Upper lobe of right lung (tissue), 1 donor: Measurements from ENCODE around the gene DNAJC6. TPM values are rescaled to one million over a fixed set of nuclear protein-coding genes. Genes with fewer than 3 reads are reported as not detected.

Source experiments
- ATAC-seq: fragments of 200-7000 bp; cut with Tn5 transposase; one replicate; pipeline ENCODE4 v1.9.1; 2020; ENCODE audit warnings: mild to moderate bottlenecking, moderate library complexity
- DNase-seq: peaks from one replicate; pipeline ENCODE4 v3.0.0-alpha.2; 2020
- H3K27ac ChIP-seq: fragments of 200-600 bp; one replicate; pipeline ENCODE4 v1.8.0; 2022
- H3K27me3 ChIP-seq: fragments of 200-600 bp; one replicate; pipeline ENCODE4 v1.8.0; 2022; ENCODE audit warnings: mild to moderate bottlenecking
- H3K36me3 ChIP-seq: fragments of 200-600 bp; one replicate; pipeline ENCODE4 v1.8.0; 2022
- H3K4me1 ChIP-seq: fragments of 200-600 bp; one replicate; pipeline ENCODE4 v1.8.0; 2022
- H3K4me3 ChIP-seq: fragments of 200-600 bp; one replicate; pipeline ENCODE4 v1.8.0; 2022; ENCODE audit warnings: mild to moderate bottlenecking
- H3K9me3 ChIP-seq: fragments of 200-600 bp; one replicate; pipeline ENCODE4 v1.8.0; 2022
- CTCF ChIP-seq: fragments of 200-600 bp; IDR thresholded peaks from one replicate; pipeline ENCODE4 v1.8.0; 2022; ENCODE audit warnings: antibody characterized with exemption
- intact Hi-C: fragments of 100-400 bp; cut with DNase I; formaldehyde crosslinking; loops from one replicate; pipeline ENCODE4 v1.11.0; 2022
- total RNA-seq: library from RNA; stranded (reverse); fragmentation: NEBNext Ultra II Directional; extraction: Animal tissue kit (Norgen Biotek cat#: 25700); gene quantifications from one replicate; pipeline ENCODE4 v1.2.1, GENCODE V29; 2021
- donor health status: DM: no; HTN: yes; CAD: no; lungs with severe emphysema.

DNAJC6 gene
- total RNA-seq, 1 donor from 2014 or later: 6.6 TPM

GRCh38 chr1:65360648-65361047 is 51.3 kb downstream of the DNAJC6 start:
- Histone ChIP-seq H3K36me3 (no peaks in the 10 kb centered on the region), H3K27ac (no peak overlapping the region), H3K27me3 (no peaks in the 10 kb centered on the region), H3K4me3 (no peak overlapping the region), H3K9me3 (no peaks in the 10 kb centered on the region), H3K4me1 (no peaks in the 10 kb centered on the region)
- TF ChIP-seq CTCF: no peak
- DNase-seq (no peak), ATAC-seq (no peak)
- intact Hi-C loops: no loop called here

- Histone ChIP-seq H3K4me3 (no peak overlapping the region), H3K27ac (no peak overlapping the region), H3K27me3 (no peaks in the 10 kb centered on the region), H3K4me1 (no peaks in the 10 kb centered on the region), H3K9me3 (no peaks in the 10 kb centered on the region), H3K36me3 (no peaks in the 10 kb centered on the region)
- DNase-seq (no peak), ATAC-seq (peak; percentile 42)
- TF ChIP-seq CTCF: no peak
- intact Hi-C loops: no loop called here
Observed at GRCh38 chr1:65362545-65362944, 53.2 kb downstream of the DNAJC6 start.

GRCh38 chr1:65363484-65363883 is 54.1 kb downstream of the DNAJC6 start:
- DNase-seq (no peak), ATAC-seq (no peak)
- H3K4me1 ChIP-seq: no peaks in the 10 kb centered on the region
- H3K4me3 ChIP-seq: no peak overlapping the region
- no peak for TF ChIP-seq CTCF
- H3K9me3 ChIP-seq: no peaks in the 10 kb centered on the region
- H3K36me3 ChIP-seq: no peaks in the 10 kb centered on the region
- intact Hi-C loops: no loop called here
- no peak overlapping the region for H3K27ac ChIP-seq
- no peaks in the 10 kb centered on the region for H3K27me3 ChIP-seq

- ATAC-seq: no peak
- TF ChIP-seq CTCF: no peak
- Histone ChIP-seq H3K4me3 (no peak overlapping the region), H3K36me3 (no peaks in the 10 kb centered on the region), H3K27me3 (no peaks in the 10 kb centered on the region), H3K27ac (no peak overlapping the region), H3K9me3 (no peaks in the 10 kb centered on the region), H3K4me1 (no peaks in the 10 kb centered on the region)
- intact Hi-C loops: no loop called here
- no peak for DNase-seq
Observed at GRCh38 chr1:65368403-65368802, 59.1 kb downstream of the DNAJC6 start.

- ATAC-seq (no peak), DNase-seq (no peak)
- intact Hi-C loops: no loop called here
- Histone ChIP-seq H3K36me3 (no peaks in the 10 kb centered on the region), H3K4me3 (no peak overlapping the region), H3K27ac (no peak overlapping the region), H3K9me3 (no peaks in the 10 kb centered on the region), H3K27me3 (no peaks in the 10 kb centered on the region), H3K4me1 (no peaks in the 10 kb centered on the region)
- TF ChIP-seq CTCF: no peak
Observed at GRCh38 chr1:65371544-65371943, 62.2 kb downstream of the DNAJC6 start.

- Histone ChIP-seq H3K9me3 (no peaks in the 10 kb centered on the region), H3K27me3 (no peaks in the 10 kb centered on the region), H3K4me1 (no peaks in the 10 kb centered on the region), H3K4me3 (no peak overlapping the region), H3K27ac (no peak overlapping the region), H3K36me3 (no peaks in the 10 kb centered on the region)
- intact Hi-C loops: no loop called here
- ATAC-seq: no peak
- no peak for TF ChIP-seq CTCF
- no peak for DNase-seq
Observed at GRCh38 chr1:65372557-65372956, 63.2 kb downstream of the DNAJC6 start.
